Effector memory CD4-positive, alpha-beta T cell (primary cell): ENCODE measurements around the gene ETV5.
"Not testable (repeated sequence)": the region's sequence is repeated elsewhere in the genome, so short reads cannot be mapped to it uniquely, and the experiment has no call there.

Experiments used
- DNase-seq, 3 donors: peaks; one replicate each; pipeline ENCODE4 v3.0.0-alpha.2; 2020
- H3K27ac ChIP-seq: 2 replicates; pipeline ENCODE4 v1.7.0; 2013; ENCODE audit warnings: mild to moderate bottlenecking, low read length, moderate library complexity; ENCODE audit not compliant: insufficient read depth, poor library complexity, severe bottlenecking
- H3K27me3 ChIP-seq: replicated peaks from 2 replicates; pipeline ENCODE4 v1.7.0; 2013; ENCODE audit warnings: mild to moderate bottlenecking, low read length; ENCODE audit not compliant: insufficient read depth, control insufficient read depth, poor library complexity, severe bottlenecking
- H3K36me3 ChIP-seq: 2 replicates; pipeline ENCODE4 v1.7.0; 2013; ENCODE audit warnings: mild to moderate bottlenecking, low read length, moderate library complexity; ENCODE audit not compliant: control insufficient read depth, insufficient read depth
- H3K4me1 ChIP-seq: 2 replicates; pipeline ENCODE4 v1.7.0; 2013; ENCODE audit warnings: low read length, mild to moderate bottlenecking; ENCODE audit not compliant: control insufficient read depth, insufficient read depth, poor library complexity, severe bottlenecking
- H3K4me3 ChIP-seq: 2 replicates; pipeline ENCODE4 v1.7.0; 2013; ENCODE audit warnings: low read length, low read depth, mild to moderate bottlenecking; ENCODE audit not compliant: insufficient read depth, poor library complexity, severe bottlenecking
- H3K9me3 ChIP-seq: 2 replicates; pipeline ENCODE4 v1.7.0; 2013; ENCODE audit warnings: mild to moderate bottlenecking, low read length, moderate library complexity; ENCODE audit not compliant: control insufficient read depth

Gene ETV5

DNA sequence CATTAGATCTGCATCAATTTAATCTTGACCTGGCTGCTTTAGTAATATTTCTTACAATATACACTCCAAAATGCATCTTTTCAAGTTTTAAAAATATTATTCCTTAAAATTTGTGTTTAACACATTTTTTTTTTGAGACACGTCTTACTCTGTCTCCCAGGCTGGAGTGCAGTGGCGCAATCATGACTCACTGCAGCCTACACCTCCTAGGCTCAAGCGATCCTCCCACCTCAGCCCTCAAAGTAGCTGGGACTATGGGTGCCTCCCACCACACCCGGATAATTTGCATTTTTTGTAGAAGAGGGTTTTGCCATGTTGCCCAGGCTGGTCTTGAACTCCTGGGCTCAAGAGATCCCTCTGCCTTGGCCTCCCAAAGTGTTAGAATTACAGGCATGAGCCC, 73.6 kb downstream of the ETV5 start:
- no peaks in the 10 kb centered on the region for H3K27me3 ChIP-seq
- H3K36me3 ChIP-seq: no peaks in the 10 kb centered on the region
- no peak overlapping the region for H3K4me3 ChIP-seq
- no peak overlapping the region for H3K27ac ChIP-seq
- no peaks in the 10 kb centered on the region for H3K9me3 ChIP-seq
- DNase-seq: no peak
- H3K4me1 ChIP-seq: no peaks in the 10 kb centered on the region

DNA sequence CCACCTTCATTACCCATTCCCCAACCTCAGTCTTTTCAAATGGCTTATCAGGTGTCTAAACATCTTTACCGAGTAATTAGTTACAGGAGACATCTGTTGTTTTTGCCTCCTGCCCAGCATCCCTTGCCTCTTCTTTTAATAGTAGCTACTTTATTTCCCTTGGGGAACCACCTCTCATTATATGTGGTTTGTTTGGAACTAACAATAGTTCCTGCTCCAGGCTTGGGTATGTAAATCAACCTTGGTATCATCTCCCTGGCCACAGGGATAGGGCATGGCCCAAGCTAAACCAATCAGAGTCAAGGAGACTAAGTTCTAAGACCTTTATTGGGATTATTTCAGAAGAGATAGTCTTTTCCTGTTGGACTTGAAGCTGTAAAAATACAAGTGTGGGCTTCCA, 76.6 kb downstream of the ETV5 start:
- no peak for DNase-seq
- no peaks in the 10 kb centered on the region for H3K9me3 ChIP-seq
- no peak overlapping the region for H3K4me3 ChIP-seq
- no peak overlapping the region for H3K27ac ChIP-seq
- H3K27me3 ChIP-seq: no peaks in the 10 kb centered on the region
- no peaks in the 10 kb centered on the region for H3K36me3 ChIP-seq
- H3K4me1 ChIP-seq: no peaks in the 10 kb centered on the region

DNA sequence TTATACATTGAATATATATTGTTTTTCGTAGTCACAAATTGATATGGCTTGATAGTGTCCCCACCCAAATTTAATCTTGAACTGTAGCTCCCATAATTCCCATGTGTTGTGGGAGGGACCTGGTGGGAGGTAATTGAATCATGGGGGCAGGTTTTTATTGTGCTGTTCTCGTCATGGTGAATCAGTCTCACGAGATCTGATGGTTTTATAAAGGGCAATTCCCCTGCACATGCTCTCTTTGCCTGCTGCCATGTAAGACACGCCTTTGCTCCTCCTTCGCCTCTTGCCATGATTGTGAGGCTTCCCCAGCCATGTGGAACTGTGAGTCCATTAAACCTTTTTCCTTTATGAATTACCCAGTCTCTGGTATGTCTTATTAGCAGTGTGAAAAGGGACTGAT, 82.9 kb downstream of the ETV5 start:
- not testable (repeated sequence) for H3K9me3 ChIP-seq, H3K4me1 ChIP-seq

GRCh38 chr3:186025161-186025560, 83.7 kb downstream of the ETV5 start:
- Histone ChIP-seq H3K4me3 (no peak overlapping the region), H3K27ac (no peak overlapping the region), H3K9me3 (no peaks in the 10 kb centered on the region), H3K36me3 (no peaks in the 10 kb centered on the region), H3K4me1 (no peaks in the 10 kb centered on the region), H3K27me3 (no peaks in the 10 kb centered on the region)
- no peak for DNase-seq

More for the DNA sequence above, 82.9 kb downstream of the ETV5 start:
- not testable (repeated sequence) for H3K27me3 ChIP-seq, H3K27ac ChIP-seq, H3K4me3 ChIP-seq, H3K36me3 ChIP-seq, DNase-seq

DNA sequence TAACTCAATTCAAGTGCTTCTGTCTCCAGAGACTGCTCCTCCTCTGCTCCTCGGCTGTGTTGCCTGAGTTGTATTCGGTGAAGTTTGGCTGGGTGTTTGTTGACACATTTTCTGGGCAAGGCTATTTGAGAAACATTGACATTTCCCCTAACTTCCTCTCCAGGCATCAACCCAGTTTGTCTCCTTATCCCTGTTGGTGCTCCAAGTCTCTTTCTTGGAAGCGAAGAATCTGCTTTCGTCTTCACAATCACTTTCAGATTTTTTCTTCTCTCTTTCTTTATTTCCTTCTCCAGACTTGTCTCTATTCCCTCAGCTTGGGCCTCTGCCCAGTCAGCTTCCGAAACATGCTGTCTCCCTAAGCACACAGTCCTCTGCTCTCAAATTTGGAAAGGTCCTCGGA, 84.7 kb downstream of the ETV5 start:
- Histone ChIP-seq H3K4me3 (no peak overlapping the region), H3K4me1 (no peaks in the 10 kb centered on the region)
- no peak for DNase-seq

GRCh38 chr3:186022931-186023330, 86.0 kb downstream of the ETV5 start:
- DNase-seq: no peak
- no peak overlapping the region for H3K4me3 ChIP-seq
- H3K27me3 ChIP-seq: no peaks in the 10 kb centered on the region
- no peak overlapping the region for H3K27ac ChIP-seq
- H3K36me3 ChIP-seq: no peaks in the 10 kb centered on the region
- no peaks in the 10 kb centered on the region for H3K4me1 ChIP-seq
- no peaks in the 10 kb centered on the region for H3K9me3 ChIP-seq

More for the DNA sequence above, 84.7 kb downstream of the ETV5 start:
- H3K27me3 ChIP-seq: no peaks in the 10 kb centered on the region
- no peaks in the 10 kb centered on the region for H3K9me3 ChIP-seq
- H3K27ac ChIP-seq: no peak overlapping the region
- no peaks in the 10 kb centered on the region for H3K36me3 ChIP-seq

DNA sequence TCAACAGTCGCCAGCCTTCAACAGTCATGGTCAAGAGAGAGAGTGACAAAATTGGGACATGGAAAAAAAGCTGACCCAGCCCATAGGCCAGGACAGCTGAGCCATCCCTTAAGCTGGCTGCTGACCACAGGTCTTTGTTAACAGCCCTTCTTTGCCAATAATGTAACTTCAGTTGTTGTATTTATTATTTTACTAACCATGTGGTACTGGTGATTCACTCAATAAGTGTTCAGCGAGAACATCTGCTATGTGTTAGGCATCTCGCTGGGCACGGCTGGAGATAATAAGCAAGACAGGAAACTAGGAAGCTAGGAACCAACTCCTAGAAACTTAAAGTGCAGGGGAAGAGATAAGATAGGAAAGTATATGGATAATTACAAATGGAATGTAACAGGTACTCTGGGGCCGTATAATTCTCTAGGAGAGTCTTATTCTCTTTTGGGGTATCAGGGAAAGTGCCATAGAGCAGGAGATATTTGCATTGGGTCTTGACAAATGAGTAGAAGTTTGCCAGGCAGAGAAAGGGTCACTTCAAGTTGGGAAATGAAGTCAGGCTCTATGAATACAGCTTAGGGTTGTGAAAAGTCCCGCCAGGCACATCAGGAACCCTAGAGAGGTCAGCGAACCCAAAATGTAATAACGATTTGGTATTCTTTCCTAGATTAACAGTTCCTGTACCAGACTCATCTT, 87.1 kb downstream of the ETV5 start:
- no peaks in the 10 kb centered on the region for H3K4me1 ChIP-seq
- H3K27me3 ChIP-seq: no peaks in the 10 kb centered on the region
- no peaks in the 10 kb centered on the region for H3K9me3 ChIP-seq
- no peak overlapping the region for H3K4me3 ChIP-seq
- H3K27ac ChIP-seq: no peak overlapping the region
- H3K36me3 ChIP-seq: no peaks in the 10 kb centered on the region
- DNase-seq: no peak

GRCh38 chr3:186021250-186021649, 87.6 kb downstream of the ETV5 start:
- H3K36me3 ChIP-seq, H3K9me3 ChIP-seq, H3K27ac ChIP-seq, DNase-seq, H3K4me1 ChIP-seq, H3K27me3 ChIP-seq, H3K4me3 ChIP-seq: not testable (repeated sequence)

DNA sequence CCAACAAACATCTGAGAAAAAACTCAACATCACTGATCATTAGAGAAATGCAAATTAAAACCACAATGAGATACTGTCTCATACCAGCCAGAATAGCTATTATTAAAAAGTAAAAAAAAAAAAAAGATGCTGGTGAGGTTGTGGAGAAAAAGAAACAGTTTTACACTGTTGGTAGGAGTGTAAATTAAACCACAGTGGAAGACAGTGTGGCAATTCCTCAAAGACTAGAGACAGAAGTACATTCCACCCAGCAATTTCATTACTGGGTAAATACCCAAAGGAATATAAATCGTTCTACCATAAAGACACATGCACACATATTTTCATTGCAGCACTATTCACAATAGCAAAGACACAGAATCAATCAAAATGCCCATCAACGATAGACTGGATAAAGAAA, 89.6 kb downstream of the ETV5 start:
- not testable (repeated sequence) for H3K4me1 ChIP-seq, DNase-seq, H3K27ac ChIP-seq

DNA sequence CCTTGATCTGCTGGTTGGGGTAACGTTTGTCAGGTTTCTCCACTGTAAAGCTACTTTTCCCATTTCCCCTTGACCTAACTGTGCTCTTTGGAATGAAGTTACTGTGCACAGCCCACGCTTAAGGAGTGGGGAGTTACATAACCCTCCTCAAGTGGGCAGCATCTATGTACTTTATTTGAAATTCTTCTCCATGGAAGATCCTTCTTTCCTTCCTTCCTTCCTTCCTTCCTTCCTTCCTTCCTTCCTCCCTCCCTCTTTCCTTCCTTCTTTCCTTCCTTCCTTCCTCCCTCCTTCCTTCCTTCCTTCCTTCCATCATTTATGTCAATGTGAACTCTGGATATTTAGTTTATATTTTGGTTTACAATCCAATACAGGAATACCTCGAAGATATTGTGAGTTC, 94.0 kb downstream of the ETV5 start:
- Histone ChIP-seq H3K36me3 (no peaks in the 10 kb centered on the region), H3K27me3 (no peaks in the 10 kb centered on the region), H3K9me3 (no peaks in the 10 kb centered on the region), H3K4me1 (no peaks in the 10 kb centered on the region), H3K27ac (no peak overlapping the region), H3K4me3 (no peak overlapping the region)
- no peak for DNase-seq

More for the DNA sequence above, 89.6 kb downstream of the ETV5 start:
- H3K27me3 ChIP-seq, H3K36me3 ChIP-seq, H3K9me3 ChIP-seq, H3K4me3 ChIP-seq: not testable (repeated sequence)
